NCI-H526 treated with DMSO at 0.1 percent for 48 hours (cell line): Measurements from ENCODE around the gene POLR1A.

ENCODE experiments used
- DNase-seq: peaks from one replicate; lab custom pipeline; 2025; lab: John Stamatoyannopoulos, UW

The POLR1A gene

DNA sequence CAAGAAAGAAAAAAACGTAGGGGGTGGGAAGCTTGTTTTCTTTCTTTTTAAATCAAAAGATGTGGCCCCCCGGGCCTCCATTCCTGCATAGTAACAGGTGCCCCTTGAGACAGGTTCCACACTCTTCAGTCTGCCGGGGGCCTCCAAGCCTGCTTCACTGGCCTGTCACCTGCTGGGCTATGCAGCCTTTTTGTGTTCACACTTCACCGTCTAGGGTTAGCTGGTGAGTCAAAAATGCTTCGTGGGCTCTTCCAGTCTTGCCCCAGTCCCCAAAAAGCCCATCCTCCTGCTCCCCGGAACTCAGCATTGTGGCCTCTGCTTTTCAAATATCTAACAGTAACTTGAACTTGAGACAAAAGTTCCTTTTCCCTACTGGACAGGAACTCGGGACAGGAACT is 67.9 kb downstream of the POLR1A start:
- DNase-seq: no peak

DNA sequence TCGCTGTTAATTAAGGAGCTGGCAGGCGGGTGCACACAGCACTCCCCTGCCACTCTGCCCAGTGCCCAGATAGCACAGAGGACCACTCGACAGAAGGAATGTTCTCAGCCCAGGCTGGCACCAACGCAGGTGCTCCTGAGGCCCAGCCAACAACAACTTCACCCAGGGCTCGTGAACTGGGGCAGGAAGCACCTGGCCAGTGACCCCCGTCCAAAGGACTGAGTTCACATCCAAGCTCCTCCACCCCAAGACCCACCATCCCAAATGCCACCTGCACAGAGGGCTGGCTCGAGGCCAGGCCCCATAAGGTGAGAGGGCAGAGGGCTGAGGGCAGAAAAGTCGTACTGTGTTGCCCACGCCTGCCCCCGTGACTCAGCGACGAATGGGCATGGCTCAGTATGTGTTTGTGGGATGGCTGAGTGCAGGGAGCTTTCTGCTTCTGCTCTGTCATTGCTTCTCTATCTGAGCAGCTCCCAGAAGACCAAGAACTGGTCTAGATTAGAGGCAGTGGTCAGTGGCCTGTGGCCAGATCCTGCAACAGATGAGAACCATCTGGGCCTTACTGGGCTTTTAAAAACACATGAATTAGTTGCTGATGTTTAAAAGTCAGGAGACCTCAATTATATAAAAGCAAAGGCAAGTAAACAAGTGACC is 68.4 kb downstream of the POLR1A start:
- no peak for DNase-seq

- no peak for DNase-seq
Observed at GRCh38 chr2:86036669-86037138, 69.0 kb downstream of the POLR1A start.

DNA sequence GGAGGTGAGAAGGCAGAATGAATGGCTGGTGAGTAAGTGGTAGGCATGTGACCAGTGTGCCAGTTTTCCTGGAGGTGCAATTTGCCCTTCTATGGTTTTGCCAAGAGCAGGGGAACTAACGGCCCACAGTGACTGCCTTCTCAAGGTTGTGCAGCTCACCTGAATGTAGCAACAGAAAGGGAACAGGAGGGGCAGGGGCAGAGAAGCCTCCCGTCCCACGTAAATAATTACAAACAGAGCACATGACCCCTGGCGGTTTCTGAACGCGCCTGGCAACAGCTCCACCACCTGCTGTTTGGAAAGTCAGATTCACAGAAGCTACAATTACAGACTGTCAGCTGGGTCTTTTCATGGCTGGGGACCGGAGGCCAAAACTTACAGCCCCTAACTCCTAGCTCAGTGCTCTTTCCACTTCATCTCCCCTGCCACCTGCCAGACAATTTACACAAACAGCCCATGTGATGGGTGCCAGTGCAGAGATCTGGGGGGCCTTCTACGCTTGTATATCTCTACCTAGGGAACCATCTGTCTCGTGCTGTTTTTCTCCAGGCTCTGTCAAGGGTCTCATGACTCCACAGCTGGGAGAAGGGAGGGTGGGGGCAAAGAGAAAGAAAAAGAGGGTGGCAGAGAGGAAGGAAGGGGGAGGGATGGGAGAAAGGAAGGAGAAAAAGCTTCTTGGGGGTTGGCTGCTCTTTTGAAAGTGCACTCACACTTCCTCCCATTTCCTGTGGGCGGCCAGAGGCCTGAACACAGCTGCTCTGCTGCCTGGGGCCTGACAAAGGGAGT is 69.6 kb downstream of the POLR1A start:
- no peak for DNase-seq

DNA sequence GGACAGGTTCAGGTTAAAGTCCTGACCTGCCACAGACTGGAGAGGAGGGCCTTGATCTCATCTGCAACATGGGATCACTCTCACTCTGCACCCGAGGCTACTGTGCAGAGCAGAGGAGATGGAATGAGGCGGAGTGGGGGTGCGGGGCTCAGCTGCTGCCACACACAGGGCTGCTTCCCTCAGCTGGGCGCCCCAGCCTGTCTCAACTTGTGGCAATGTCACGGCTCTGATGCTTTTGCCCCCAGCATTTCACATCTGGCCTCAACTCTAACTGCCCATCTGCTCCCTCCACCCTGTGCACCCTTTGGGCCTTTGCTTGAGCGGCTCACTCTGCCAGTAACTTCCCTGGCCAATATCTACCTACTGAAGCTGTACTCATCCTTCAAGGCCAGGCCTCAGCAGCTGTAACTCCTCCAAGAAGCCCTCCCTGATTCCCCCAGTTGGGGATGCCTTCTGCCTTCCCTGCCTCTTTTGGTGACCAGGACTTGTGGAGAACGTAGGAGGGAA is 70.3 kb downstream of the POLR1A start:
- DNase-seq: no peak

DNA sequence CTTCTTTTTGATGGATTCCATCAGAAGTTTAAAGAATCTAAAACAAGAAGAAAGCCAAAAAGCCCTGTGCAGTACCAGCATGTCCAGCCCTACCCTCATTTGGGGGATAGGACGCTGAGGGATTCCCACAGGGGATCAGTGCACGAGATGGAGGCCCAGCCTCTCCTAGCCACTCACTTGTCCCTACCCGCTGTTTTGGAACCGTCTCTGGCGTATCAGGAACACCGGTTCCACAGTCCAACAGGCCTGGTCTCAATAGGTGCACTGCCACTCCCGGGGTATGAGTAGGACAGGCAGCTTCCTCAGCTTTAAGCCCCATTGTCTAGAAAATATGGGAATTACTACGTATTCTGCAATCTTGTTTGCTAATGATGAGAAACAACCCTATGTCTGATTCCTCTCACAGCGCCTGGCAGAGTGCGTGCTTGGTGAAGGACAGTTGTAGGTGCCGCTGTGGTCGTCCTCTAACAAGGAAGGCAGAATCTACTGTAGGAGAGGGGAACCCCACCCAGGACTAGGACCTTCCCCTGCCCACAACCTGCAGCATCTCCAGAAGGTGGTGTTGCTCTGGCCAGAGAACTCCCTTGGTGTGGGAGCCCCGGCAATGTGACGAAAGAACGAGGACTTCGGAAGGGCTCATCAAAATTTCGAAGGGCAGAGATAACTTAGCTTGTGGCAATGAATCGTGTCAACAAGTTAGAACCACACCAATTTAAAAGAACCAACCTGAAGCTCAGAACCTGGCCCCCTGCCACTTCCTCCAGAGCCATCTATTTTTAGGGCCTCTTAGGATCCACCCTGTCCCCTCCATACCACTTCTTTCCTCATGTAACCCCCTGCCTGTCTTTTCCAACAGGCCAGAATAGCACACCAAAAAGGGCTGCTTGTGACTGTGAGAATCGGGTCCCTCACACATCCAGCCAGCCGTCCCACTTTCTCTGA is 71.7 kb downstream of the POLR1A start:
- DNase-seq: no peak

GRCh38 chr2:86032861-86033595 is 72.7 kb downstream of the POLR1A start:
- DNase-seq: no peak

- DNase-seq: no peak
Observed at GRCh38 chr2:86031606-86032005, 74.1 kb downstream of the POLR1A start.

- no peak for DNase-seq
Observed at GRCh38 chr2:86031151-86031550, 74.5 kb downstream of the POLR1A start.

DNA sequence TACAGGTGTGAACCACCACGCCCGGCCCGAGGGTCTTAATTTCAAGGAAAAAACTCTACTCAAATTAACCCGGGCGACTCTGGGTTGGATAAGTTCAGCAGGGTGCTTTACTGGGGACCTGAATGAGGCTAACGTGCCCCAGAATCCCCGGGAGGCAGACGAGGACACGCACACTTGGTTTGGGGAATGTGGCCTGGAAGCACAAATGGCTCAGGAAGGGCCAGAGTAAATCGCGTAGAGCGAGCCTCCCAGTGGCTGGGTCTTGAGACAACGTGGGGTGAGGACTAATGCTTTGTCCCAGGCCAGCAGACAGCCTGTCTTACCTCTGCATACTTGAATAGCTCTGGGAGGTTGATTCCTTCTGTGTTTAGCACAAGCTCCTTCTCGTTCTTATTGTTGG is 75.8 kb downstream of the POLR1A start:
- no peak for DNase-seq

DNA sequence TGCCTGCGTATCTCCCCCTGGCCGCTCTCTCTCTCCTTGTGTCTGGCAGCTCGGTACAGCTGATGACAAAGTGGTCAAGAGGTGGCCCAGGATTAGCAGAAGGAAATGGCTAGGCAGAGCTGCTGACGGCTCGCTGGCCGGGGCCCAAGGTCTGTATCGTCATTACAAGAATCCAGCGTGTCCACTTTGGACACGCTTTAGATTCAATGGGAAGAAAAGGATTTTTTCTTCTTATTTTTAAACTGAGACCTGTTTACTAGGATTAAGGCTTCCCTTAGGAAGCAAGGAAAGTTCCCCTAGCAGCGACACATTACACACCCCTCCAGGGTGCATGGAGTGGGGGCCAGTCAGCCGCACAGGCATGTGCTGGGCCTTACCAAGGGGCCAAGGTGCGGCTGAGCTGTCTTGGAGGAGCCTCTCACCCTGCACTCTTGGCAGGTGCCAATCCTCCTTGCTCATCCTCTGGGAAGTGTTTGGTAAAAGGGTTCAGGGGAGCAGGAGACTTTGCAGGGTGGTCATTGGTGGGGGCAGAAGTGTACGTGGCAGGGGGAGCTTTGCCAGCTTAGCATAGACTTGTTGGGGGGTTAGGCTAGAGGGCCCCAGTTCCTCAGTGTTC is 76.8 kb downstream of the POLR1A start:
- DNase-seq: no peak

GRCh38 chr2:86027922-86028765 is 77.5 kb downstream of the POLR1A start:
- DNase-seq: no peak

DNA sequence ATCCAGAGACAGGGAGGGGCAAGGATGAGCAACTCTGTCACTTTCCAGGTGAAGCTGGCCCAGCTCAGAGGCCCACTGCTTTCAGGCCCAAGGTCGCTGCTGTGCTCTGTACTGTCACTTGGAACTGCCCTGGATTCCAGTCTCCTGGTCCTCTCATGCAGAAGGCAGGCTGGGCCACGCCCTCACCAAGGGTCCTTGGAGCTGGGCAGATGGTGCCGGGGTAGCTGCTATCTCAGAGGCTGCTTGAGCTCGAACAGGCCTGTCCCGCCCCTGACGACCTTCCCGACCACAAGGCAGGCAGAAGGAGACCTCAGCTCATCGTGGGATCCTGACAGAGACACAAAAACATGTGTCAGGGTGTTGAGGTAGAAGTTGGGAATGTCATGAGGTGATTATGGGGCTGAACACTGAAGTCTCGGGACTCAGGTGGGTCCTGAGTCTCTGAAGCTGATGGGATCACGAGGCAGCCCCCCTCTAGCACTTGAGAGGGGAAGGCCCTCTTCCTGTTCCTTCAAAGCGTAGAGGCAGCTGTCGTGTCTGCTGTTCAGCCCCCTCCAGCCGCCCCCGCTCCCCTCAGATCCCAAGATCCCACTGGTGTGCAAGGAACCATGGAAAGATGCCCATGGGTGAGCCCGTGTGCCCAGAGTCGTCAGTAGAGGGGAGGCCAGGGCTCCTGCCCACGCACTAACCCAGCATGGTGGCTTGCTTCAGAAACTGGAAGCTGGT is 78.3 kb downstream of the POLR1A start:
- DNase-seq: no peak

DNA sequence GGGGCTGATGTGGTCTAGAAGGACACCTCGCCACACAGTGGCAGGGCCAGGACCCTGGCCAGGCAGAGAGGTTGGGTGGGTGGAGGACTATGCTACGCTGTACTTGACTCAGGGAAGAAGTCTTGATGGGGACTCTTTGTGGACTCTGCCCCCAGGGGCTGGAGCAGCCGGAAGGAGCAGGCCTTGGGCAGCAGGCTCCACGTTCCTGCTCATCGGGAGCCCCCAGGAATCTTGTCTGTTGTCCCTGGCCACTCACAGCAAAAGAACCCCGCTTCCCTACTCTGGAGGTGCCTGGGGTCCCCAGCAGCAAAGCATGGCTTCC is 79.0 kb downstream of the POLR1A start:
- DNase-seq: no peak

GRCh38 chr2:86025976-86026743 is 79.5 kb downstream of the POLR1A start:
- DNase-seq: no peak

GRCh38 chr2:86025229-86025820 is 80.4 kb downstream of the POLR1A start:
- no peak for DNase-seq

GRCh38 chr2:86023366-86023712 is 82.3 kb downstream of the POLR1A start:
- DNase-seq: no peak

DNA sequence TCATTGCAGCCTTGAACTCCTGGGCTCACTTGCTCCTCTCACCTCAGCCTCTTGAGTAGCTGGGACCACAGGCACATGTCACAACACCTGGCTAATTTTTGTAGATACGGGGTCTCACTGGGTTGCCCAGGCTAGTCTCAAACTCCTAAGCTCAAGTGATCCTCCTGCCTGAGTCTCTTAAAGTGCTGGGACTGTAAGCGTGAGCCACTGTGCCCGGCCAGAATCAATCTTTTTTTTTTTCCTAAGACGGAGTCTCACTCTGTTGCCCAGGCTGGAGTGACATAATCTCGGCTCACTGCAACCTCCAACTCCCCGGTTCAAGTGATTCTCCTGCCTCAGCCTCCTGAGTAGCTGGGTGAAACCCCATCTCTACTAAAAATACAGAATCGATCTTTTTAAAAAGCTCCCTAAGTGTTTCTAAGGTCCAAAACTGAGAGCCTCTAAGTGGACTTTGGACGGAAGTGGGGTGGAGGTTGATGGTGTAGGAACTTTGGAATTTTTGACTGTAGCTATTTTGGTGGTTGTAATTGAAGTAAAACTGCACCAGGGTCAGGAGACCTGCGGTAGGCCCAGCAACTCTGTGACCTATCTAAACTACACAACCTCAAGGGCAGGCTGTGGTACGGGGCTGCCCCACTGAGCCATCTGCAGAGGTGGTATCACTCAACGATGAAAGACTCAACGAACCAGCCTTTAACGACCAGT is 82.9 kb downstream of the POLR1A start:
- no peak for DNase-seq
